GM12892 (cell line): ENCODE results near the gene FOXN1.

Source experiments
- POLR2A ChIP-seq: IDR thresholded peaks from 2 replicates; pipeline ENCODE4 v1.6.1; 2011; ENCODE audit warnings: low read depth, low read length, control low read depth
- POLR2AphosphoS5 ChIP-seq: IDR thresholded peaks from 2 replicates; pipeline ENCODE4 v1.6.1; 2011; ENCODE audit warnings: low read depth, low read length, control low read depth
- TAF1 ChIP-seq: IDR thresholded peaks from 2 replicates; pipeline ENCODE4 v1.6.1; 2011; ENCODE audit warnings: low read depth, mild to moderate bottlenecking, control low read depth, low read length, borderline replicate concordance

- TF ChIP-seq POLR2AphosphoS5 (no peak), POLR2A (no peak), TAF1 (no peak)
Observed at GRCh38 chr17:28545141-28545503, 39.0 kb downstream of the FOXN1 start.
